Glutamatergic neuron (in vitro differentiated cells): Measurements from ENCODE around the gene MDM4. TPM values are rescaled to one million over a fixed set of nuclear protein-coding genes. Genes with fewer than 3 reads are reported as not detected.

ENCODE experiments used
- total RNA-seq: library from RNA; stranded (reverse); fragmentation: NEBNext Ultra II Directional; extraction: Animal tissue kit (Norgen Biotek cat#: 25700); gene quantifications from one replicate; pipeline ENCODE4 v1.2.1, GENCODE V29; 2021; ENCODE audit not compliant: unreplicated experiment

Gene MDM4
- total RNA-seq, 1 donor from 2014 or later = 93.9 TPM

Other genes with a start within 250 kb of the MDM4 start
- 72.7 TPM for gene PLEKHA6, start 156.5 kb upstream of the MDM4 start, total RNA-seq
- gene PPP1R15B, start 104.6 kb upstream of the MDM4 start, total RNA-seq = 45.3 TPM
- 156 TPM for gene PIK3C2B, start 21.6 kb upstream of the MDM4 start, total RNA-seq
- 6.9 TPM for gene LRRN2, start 169.3 kb downstream of the MDM4 start, total RNA-seq